Skin of body (tissue), 2 donors: ENCODE measurements around the gene PER1. TPM values are rescaled to one million over a fixed set of nuclear protein-coding genes. Genes with fewer than 3 reads are reported as not detected.

Source experiments
- DNase-seq: peaks from one replicate; lab custom pipeline; 2025; lab: John Stamatoyannopoulos, UW
- total RNA-seq: library from RNA; depleted of rRNA; stranded (reverse); fragments of >200 nt; gene quantifications from one replicate; pipeline ENCODE4 v1.2.3, GENCODE V29; 2014

Gene PER1
- total RNA-seq, 1 donor from 2014 or later = 83.5 TPM

DNA sequence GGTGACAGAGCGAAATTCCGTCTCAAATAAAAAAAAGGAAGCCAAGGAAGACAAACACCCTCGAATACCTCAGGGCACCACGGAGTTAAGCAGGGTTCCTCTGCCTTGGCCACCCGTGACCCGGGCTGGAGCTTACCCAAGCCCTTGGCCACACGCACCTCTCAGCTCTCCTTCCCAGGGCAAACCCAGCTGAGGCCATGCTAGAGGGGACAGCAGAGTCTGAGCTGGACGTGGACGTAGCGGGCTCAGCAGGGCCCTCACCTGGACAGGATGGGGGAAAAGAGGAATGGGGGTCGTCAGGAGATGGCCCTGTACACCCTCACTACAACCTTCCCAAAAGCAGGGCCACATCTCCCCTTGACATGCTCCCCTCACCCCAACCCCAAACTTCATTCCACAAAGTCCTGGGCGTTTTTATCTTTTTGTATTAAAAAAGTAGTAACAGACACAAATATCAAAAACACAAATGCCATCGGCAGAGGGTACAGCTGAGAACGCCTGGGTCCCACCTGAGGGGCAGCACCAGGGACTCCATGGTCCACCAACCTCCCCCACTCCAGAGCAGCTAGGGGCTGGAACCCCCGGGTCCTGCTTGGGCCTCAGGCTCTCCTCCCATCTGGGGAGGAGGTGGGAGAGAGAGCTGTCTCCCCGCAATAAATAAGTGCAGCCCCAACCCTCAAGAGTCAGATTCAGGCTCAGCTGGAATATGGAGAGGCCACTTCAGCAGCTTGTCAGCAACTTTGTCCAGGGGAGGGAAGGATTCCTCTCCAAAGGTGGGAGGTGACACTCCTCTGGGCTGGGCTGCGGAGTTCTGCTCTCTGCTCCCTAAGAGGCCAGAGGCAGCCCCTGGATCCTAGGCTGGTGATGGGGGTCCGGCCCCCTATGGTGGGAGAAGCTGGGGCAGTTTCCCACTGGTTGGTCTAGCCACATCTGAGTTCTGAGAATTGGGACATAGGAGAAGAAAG, 11.9 kb downstream of the PER1 start:
- DNase-seq = no peak

GRCh38 chr17:8138672-8139371, 13.4 kb downstream of the PER1 start:
- peak; percentile 97 for DNase-seq

- no peak for DNase-seq
These were observed 13.9 kb downstream of the PER1 start for GRCh38 chr17:8138374-8138671.

GRCh38 chr17:8137645-8138373, 14.4 kb downstream of the PER1 start:
- no peak for DNase-seq

DNA sequence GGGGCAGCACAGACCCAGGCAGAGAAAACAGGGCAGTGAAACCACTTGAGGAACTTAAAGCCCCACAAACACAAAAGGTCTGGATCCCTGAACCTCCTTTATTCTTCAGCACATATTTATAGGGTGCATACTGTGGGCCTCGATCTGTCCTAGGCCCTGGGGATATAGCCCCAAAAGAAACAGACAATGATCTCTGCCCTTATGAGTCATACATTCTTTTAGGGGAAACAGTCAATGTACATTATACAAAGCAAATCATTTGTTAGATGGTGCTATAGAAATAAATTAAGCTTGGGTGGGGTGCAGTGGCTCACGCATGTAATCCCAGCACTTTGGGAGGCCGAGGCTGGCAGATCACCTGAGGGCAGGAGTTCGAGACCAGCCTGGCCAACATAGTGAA, 18.3 kb downstream of the PER1 start:
- DNase-seq = no peak

GRCh38 chr17:8133399-8133798, 18.8 kb downstream of the PER1 start:
- DNase-seq = no peak

GRCh38 chr17:8131844-8132441, 20.3 kb downstream of the PER1 start:
- no peak for DNase-seq

- no peak for DNase-seq
These were observed 23.9 kb downstream of the PER1 start for GRCh38 chr17:8128125-8128784.

GRCh38 chr17:8126491-8127066, 25.6 kb downstream of the PER1 start:
- DNase-seq = no peak

DNA sequence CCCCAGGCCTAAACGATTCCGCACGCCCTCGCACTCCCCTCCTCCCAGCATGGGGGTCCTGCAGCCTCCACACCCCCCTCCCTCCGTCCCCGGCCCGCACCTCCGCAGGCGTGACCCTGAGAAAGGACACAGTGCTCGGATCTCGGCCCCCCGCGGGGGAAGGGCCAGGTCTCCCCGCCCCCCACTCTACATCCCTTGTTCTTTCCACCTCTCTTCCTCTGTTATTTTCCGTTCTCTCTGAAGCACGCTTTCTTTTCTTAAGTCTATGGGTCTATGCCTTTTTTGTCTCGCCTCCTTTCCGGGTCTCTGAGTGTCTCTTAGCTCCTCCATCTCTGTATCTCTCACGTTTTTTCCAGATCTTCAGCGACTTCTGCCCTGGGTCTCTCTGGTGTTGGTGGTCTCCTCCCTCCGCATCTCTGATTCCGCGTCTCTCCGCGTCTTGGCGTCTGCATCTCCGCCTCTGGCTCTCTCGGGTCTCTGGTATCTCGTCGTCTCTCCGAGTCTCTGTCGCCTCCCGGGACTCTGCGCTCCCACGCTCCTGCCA, 26.2 kb downstream of the PER1 start:
- no peak for DNase-seq

DNA sequence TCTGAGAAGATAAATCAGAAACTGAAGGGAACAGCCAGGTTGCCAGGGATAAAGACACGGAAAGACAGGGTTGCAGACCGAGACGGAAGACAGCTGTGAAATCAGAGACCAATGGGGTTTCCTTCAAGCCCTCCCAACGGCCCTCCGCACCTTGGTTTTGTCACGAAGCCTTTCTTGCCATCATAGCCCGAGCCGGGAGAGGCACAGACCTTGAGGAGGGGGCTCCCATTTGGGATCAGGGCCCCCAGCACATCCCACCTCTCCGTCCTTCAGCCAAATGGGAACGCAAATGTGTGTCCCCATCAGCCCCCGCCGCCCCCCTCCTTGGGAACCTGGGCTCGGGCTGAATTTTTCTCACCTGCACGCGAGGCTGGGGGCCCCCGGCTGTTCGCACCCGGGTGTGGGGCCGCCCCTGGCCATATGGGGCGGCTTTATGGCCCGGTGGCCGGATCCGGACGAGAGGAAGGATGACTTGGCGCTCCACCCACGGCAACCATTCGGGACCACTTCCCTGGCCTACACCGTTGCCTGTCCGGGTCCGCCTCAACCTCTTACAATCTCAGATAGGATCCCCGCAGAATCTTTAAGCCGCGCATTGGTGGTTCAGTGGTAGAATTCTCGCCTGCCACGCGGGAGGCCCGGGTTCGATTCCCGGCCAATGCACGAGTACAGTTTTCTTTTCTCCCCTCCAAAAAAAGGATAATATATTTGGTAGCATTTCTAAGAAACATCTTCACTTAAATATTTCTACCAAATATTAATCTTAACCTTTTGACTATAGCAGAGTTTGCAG, 26.9 kb downstream of the PER1 start:
- DNase-seq = peak; percentile 44

DNA sequence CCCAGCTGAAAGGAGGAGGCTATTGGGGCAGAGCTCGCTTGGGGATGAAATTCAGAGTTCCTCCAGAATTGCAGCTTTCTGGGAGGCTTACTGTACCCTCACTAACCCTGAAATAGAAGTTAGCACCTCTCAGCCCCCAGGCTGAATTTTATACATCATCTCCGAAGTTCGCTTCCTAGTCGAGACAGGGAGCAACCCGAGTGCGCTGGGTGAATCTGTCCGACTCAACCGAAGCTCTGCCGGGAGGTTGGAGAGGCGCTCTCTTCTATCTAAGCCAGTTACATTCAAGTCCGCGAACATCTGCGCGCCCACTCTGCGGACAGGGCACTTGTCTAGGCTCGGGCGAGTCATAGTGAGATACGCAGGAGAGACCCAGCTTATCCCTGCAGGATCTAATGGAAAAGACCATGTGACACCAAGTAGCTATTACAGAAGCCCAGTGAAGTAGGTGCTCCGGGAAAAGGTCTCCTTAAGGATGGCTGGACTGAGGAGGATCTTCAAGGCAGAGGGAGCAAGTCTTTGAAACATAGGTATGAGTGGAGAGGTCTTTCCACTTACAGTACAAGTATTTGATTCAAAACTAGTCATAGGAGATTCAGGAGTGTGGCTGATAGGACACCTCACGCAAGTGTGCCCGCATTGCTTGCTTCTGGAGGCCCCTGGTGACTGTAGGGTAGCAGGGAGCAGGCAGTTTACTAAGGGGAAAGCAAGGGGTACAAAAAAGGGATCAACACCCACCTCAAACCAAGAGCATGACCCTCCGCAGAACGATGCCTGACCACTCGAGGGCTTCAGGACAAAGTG, 27.7 kb downstream of the PER1 start:
- no peak for DNase-seq

DNA sequence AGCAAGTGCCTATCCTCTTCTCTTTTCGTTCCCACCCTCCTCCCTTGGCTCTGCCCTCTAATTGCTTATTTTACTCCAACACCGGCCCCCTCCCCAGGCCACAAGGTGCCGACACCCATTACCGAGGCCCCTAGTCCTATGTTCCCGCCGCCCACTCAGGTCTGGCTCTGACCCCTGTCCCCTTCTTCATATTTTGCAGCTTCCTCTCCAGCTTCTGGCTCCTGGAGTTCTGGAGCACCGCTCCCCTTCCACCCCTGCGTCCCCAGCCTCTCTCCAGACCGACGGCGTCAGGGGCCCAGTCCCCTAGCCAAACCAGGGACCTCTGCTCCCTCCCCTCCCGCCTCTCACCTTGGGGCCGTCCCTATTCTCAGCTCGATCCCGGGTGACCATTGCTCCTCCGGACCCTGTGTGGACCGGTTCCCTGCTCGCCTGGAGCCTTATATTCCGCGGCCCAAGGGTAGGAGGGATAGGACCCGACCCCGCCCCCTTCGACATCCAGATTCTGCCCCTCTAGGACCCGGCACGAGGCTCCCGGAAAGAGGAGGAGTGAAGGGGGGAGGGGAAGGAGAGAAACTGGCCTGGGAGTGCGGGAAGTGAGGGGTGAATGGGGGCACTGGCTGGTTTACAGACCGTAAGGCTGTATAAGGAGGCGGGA, 28.4 kb downstream of the PER1 start, which contains the start of gene HES7:
Gene HES7, minus strand, starts transcription at position 412 of the 655 bp plus-strand sequence. Its CDS starts 22 bp downstream, at position 390.
- peak; percentile 43 for DNase-seq

GRCh38 chr17:8122924-8123694, 29.1 kb downstream of the PER1 start:
- no peak for DNase-seq

DNA sequence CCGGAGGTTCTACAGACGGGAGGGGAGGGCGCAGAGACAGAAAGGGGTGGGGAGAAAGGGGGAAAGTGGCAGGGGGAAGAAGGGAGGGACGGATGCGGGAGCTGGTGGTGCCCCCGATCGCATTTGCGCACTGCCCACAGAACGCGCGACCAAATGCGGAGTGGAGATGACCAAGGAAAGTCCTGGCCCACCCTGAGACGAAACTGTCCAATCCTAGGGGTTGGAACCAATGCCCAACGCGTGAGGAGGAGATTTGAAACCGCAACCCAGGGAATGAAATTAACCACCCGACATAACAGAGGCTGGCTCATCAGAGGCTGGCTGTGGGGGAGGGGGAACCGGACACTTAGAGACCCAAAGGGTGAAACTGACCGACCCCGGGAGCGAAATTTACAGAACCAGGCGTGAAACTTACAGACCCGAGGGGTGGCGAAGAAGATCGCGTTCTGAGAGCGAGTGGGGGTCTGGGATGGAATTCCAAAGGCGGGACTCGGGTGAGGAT, 29.7 kb downstream of the PER1 start:
- no peak for DNase-seq

GRCh38 chr17:8121681-8122421, 30.4 kb downstream of the PER1 start:
- no peak for DNase-seq

- DNase-seq = no peak
These were observed 30.9 kb downstream of the PER1 start for GRCh38 chr17:8121407-8121680.
